Measurements from ENCODE around the gene CFAP77. TPM values are rescaled to one million over a fixed set of nuclear protein-coding genes. Genes with fewer than 3 reads are reported as not detected.
"Not testable (repeated sequence)": the region's sequence is repeated elsewhere in the genome, so short reads cannot be mapped to it uniquely, and the experiment has no call there.

Gene CFAP77
- 0.83 TPM for polyA plus RNA-seq (ENCODE audit: insufficient read length)
- long read RNA-seq, donor 1, result 0 reads
- long read RNA-seq, donor 2, result 0 reads
- long read RNA-seq, donor 3, result 0 reads
- long read RNA-seq, donor 4, result 0 reads
- long read RNA-seq, donor 5, result 0 reads
- long read RNA-seq, donor 6, result 0 reads
- long read RNA-seq, donor 7, partial matches to known transcripts, result 0 of 1 reads
- long read RNA-seq, donor 7, other reads (novel, unspliced or antisense), result 0 of 1 reads
- long read RNA-seq, donor 8, result 0 reads

DNA sequence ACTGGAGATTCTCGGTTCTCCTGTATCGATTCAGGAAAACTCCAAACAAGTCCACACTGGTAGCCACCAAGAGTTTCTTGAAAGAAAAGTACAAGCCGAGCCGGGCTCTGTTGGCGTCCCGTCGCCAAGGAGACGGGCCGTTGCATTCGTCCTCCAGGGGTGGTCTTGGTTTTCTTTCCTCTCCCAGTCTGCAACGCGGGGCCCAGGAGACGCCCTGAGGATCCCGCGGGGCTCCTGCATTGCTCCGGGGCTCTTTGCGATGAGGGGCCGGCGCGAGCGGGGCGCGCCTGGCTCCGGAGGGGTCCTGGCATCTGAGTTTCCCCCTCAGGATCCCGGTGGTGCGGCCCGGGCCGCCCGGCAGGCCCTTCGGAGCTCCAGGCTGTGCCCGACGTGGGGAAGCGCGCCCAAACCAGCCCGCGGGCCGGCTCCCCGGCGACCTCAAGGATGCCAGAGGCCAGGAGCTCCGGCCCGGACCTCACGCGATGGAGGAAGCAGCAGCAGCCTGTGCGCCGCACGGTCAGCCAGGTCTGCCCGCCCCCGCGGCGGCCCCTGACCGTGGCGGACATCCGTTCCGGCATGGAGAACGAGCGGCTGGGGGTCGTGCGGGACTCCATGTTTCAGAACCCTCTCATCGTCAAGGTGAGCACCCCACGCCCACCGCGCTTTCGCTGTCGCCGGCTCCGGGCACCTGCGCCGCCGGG lies at the start of gene CFAP77:
Gene CFAP77 (plus strand): TSS at position 384 of the 701 bp plus-strand sequence. CDS start 61 bp downstream, at position 445.
- DNase-seq, result peak; percentile 53

DNA sequence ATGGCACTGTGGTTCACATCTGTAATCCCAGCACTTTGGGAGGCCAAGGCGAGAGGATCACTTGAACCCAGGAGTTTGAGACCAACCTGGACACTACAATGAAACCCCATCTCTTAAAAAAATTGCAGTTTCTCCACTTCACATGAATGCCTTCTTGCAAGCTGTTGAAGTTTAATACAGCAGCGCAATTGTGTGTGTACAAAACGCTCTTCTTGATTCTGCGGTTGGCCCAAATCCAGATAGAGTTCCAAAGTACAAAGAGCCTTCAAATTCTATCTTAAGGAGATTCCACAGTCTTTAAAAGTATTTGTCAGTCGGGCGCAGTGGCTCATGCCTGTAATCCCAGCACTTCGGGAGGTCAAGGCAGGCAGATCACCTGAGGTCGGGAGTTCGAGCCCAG lies 45.9 kb upstream of the CFAP77 start:
- no peak for DNase-seq

DNA sequence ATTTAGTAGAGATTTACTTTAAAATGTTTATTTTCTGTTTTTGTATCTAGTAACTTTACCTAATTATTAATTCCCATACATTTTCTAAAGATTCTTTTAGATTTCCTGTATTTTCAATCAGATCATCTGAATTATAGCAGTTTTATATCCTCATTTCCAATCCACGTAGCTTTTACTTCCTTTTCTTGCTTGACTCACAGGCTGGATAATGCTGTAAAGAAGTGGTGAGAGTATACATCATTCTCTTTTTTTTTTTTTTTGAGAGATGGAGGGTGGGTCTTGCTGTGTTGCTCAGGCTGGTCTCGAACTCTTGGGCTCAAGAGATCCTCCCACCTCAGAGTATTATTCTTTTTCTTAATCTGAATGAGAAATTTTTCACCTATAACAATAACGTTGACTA lies 44.0 kb upstream of the CFAP77 start:
- DNase-seq, result no peak

DNA sequence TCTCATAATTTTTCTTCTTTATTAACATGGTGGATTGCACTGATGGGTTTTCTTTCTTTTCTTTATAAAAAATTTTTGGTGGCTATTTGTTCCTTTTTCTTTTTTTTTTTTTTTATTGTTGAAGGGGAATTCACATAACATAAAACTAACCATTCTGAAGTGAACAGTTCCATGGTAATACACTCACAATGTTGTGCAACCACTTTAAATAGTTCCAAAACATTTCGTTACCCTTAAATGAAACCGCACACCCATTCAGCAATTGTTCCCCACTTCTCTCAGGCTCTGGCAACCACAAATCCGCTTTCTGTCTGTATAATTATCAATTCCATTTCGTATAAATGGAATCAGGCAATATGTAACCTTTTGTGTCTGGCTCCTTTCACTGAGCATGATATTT lies 43.5 kb upstream of the CFAP77 start:
- no peak for DNase-seq

DNA sequence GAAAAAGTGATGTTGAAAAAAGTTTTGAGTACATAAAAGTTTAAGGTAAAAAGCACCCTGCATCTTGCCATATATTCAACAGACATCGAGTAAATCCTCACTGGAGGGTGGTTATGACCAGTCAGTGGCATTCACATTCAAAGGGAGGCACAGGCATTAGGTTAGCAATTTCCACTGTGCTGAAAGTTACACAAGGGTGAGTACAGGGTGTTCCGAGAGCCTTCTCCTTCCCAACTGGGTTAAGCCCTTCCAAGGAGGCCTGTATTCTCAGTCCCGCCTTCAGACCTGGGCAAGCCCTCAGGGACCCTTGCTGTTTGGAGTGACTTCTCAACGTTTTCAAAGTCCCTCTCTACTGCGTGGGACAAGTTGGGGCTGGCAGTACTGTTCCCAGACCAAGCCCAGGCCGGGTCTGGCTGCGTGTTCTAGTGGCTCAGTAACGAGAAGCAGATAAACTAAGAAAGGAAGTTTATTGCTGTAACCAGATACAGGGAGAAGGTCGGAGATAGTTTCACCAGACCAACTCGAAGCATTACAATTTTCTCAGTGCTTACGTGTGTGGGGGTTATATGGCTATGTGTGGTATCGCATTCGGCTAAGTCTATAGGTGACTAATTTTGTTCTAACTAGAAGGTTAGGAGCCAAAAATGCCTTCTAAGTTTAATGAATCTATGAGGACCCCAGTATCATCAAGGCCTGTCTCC lies 42.2 kb upstream of the CFAP77 start:
- no peak for DNase-seq

DNA sequence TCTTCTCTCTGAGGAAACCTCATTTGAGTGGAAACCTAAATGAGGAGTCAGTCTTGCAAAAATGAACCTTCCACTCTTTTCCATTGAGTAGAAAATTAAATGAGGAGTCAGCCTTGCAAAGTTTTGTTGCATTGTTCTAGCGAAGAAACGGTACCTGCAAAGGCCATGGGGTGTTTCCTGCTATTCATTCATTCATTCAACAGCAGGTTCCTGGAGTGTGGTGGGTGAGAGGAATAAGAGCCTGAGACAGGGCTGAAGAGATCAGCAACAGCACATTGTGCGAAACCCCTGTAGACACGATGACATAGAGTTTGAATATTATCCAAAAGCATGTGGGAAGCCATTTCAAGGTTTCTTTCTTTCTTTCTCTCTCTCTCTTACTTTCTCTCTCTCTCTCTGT lies 40.6 kb upstream of the CFAP77 start:
- no peak for DNase-seq

DNA sequence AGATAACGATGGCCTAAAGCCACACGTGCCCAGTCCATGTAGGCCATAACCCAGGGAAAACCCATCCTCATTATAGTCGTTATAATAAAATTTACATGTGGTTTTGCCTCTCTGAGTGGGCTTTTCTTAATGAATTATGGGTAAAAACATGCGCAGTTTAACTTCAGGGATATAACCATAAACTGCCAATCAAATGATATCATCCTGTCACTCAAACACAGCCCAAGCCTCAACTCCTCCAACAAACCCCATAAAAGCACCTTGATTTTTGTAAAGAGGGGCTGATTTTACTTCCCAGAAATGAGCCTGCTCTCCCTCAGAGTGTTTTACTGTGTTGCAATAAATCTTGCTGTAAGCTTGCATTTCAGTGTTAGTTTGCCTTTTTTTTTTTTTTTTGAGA lies 39.4 kb upstream of the CFAP77 start:
- no peak for DNase-seq

DNA sequence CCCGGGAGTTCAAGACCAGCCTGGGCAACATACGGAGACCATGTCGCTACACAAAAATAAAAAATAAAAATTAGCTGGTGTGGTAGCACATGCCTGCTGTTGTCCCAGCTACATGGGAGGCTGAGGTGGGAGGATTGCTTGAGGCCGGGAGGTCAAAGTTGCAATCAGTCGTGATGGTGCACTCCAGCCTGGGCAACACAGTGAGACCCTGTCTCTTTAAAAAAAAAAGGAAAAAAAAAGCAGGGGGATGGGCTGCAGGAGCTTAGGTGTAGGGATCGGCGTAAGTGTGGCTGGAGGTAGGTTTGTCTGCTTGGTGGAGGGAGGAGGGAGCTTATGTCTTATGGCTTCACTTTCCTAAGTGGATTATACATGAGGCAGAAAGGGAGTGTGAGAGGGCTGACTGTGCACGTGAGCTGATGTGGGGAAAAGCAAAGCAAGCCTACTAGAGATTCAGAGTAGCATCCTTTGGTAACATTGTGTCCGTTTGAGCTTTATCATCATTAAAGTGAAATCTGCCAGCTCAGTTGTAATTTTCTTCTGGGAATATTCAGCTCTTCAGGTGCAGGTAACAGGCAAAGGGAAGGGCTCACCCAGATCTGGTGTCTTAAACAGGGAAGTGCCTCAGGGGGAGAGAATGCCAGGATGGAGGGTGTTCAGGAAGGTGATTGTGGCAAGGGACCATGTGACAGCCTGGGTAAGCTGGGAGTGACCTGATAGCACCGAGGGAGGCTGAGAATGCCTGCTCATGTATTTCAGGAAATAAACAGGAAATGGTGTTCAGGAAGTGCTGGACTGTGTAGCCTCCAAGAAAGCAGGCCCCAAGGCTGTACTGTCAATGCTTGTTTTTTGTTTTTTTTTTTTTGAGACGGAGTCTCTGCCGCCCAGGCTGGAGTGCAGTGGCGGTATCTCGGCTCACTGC lies 37.6 kb upstream of the CFAP77 start:
- no peak for DNase-seq

DNA sequence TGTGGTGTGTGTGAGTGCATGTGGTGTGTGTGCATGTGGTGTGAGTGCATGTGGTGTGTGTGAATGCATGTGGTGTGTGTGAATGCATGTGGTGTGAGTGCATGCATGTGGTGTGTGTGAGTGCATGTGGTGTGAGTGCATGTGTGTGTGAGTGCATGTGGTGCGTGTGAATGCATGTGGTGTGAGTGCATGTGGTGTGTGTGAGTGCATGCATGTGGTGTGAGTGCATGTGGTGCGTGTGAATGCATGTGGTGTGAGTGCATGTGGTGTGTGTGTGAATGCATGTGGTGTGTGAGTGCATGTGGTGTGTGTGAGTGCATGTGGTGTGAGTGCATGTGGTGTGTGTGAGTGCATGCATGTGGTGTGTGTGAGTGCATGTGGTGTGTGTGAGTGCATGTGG lies 32.2 kb upstream of the CFAP77 start:
- not testable (repeated sequence) for DNase-seq

DNA sequence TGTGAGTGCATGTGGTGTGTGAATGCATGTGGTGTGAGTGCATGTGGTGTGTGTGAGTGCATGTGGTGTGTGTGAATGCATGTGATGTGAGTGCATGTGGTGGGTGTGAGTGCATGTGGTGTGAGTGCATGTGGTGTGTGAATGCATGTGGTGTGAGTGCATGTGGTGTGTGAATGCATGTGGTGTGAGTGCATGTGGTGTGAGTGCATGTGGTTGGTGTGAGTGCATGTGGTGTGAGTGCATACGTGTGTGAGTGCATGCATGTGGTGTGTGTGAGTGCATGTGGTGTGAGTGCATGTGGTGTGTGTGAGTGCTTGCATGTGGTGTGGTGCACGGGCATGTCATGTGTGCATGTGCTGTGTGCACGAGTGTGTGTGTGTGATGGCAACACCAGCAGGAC lies 31.6 kb upstream of the CFAP77 start:
- DNase-seq, result not testable (repeated sequence)

DNA sequence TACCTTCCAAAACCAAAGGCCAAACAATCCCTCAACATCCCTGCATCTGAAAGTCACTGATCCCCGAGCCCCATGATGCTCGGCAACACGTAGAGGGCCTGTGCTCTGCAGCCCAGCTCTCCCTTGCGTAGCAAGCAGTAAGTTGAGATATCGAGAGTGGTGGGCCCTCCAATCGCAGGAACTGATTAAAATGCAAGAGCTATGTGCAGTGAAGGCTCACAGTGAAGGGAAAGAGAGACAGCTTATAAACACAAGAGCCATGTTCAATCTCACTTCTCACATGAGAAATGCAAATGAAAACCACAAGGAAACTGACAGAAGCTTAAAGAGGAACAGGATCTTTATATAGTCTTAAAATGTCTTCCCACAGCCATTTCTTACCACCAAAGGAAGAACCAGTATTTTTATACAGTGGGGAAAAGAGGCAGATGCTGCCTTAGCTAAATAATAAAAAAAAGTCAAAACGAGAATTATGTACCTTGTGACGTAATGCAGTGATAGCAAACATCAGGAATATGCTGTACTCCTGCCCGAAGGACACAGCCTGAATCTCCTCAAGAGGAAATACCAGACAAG lies 28.0 kb upstream of the CFAP77 start:
- no peak for DNase-seq

DNA sequence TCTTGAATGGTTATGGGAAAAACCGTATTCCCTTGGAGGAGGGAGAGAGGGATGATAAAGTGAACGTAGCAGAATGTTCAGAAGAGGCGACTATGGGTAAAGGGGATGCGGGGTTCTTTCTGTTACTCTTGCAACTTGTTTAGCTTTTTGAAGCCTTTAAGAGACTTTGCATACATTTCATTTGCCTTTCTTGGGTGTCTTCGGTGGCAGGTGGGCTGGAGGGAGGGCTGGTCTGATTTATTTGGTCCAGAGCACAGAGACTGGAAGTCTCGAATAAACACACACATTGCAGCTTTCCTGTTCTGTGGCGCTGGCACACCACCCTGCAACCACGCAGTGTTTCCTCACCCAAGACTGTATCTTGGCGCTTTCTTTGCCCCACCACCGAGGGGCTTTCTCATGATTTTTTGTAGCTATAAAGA lies 26.5 kb upstream of the CFAP77 start:
- no peak for DNase-seq

DNA sequence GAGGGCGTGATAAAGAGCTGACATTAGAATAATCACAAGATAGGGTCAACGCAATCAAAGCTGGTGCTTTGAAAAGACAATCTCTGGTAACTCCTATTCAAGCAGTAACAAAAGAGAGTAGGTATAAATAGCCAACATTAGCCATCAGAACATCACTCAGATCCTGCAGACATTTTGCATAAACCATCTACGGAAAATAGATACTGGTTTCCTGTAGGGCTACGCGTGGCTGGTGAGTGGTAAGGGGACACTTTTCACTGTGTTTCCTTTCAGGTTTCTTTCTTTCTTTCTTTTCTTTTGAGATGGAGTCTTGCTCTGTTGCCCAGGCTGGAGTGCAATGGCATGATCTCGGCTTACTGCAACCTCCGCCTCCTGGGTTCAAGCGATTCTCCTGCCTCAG lies 25.6 kb upstream of the CFAP77 start:
- DNase-seq, result no peak

DNA sequence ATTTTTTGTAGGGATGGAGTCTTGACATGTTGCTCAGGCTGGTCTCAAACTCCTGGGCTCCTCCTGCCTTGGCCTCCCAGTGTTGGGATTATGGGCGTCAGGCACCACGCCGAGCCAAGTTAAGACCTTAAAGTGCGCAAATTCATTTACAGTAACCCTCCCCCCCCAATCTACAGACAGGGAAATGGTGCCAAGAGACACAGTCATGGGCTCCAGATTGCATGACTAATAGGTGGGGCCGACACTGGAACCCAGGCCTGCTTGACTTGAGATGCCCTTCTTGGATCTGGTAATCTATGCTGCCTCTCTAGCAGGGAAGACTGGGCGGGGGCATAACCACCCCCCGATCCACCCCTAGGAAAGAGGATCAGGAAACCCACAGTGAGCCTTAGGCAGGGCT lies 22.9 kb upstream of the CFAP77 start:
- no peak for DNase-seq

DNA sequence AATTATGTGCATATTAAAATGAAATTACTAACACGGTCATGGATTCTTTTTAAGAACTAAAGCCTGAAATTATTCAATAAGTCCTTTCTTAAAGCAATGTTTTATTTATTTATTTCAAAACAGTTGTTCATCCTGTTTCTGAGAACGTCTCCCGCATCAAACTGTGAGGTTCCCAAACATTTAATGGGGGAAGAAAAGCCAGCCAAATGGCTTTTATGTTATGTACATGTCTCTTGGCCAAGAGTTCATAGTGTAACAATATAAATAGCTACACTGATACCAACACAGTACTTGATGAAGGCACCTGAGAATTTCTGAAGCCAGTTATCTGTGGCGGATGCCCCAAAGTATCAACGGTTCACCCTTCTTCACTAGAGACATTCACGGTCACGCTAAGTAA lies 19.0 kb upstream of the CFAP77 start:
- DNase-seq, result no peak

DNA sequence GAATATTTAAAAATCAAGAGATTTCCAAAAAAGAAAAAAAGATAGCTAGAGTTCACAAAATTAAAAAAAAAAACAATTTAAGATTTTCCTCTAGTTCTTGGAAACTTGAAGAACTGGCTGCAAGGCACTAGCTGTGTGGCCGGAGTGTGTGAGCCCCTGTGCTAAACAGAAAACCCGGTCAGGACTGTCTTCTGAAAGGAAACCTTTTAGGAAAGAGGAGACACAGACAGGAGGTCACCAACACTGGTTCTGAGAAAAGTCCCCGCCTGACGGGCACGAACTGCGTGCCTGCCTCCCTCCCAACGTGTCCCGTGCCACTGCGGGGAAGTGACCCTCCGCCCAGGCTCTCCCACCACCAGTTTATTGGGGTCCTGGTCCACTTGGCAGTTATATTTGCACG lies 18.6 kb upstream of the CFAP77 start:
- DNase-seq, result no peak

DNA sequence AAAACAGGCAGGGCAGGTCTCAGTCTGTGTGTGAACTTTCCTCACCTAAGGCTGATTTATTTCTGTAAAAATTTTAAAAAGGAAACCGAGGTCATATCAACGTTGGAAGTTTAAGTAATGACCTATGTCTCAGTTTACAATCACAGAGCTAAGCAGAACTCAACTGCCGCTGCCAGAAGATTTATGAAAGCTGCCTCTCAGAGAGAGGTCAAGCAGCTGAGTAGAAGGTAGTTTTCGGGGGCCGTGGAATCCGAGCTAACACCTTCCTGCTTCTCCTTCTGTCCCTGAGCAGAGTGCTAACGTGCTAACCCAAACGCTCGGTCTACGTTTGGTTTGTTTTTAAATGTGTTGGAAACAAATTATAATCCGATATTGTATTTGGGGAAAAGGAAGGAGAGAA lies 14.5 kb upstream of the CFAP77 start:
- no peak for DNase-seq

DNA sequence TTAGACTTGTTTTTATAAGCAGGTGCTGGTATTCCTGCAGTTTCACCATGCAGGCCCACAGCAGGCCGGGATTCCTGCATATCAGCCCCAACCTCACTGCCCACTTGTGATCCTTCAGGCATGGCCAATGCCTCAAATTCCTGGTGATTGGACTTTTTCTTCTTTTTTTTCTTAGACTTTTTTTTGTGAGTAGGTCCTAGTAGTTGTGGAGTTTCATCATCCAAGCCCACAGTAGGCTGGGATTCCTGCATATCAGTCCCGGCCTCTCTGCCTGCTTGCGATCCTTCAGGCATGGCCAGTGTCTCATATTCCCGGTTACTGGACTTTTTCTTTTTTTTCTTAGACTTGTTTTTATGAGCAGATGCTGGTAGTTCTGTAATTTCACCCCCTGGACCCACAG lies 8.2 kb upstream of the CFAP77 start:
- DNase-seq, result peak; percentile 42

DNA sequence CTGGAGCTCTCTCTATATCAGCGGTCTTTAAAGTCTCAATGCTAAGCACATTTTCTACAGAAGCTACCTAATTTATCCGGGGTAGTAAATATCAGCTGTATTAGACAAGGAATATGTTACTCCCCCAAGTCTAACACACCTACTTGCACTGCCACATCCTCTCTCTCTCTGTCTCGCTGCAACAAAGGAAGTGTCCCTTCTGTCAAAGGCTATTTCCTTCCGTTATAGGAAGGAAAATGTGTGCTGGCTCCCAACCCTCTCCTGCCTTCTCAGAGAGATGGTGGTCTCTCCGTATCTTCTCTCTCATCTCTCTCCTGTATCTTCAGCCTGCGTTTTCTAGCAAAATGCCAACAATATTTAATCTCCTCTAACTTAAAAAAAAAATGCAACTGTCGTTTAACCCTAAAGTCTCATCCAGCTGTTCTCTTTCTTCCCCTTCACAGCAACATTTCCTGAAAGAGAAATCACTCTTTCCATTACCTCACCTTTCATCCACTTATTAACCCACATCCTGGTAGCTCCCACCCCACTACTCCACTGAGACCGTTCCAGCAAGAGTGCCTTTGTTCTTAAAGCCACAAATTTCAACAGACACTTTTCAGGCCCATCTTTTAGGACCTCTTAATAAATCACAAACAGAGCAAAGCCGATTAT lies 5.7 kb upstream of the CFAP77 start:
- DNase-seq, result no peak

DNA sequence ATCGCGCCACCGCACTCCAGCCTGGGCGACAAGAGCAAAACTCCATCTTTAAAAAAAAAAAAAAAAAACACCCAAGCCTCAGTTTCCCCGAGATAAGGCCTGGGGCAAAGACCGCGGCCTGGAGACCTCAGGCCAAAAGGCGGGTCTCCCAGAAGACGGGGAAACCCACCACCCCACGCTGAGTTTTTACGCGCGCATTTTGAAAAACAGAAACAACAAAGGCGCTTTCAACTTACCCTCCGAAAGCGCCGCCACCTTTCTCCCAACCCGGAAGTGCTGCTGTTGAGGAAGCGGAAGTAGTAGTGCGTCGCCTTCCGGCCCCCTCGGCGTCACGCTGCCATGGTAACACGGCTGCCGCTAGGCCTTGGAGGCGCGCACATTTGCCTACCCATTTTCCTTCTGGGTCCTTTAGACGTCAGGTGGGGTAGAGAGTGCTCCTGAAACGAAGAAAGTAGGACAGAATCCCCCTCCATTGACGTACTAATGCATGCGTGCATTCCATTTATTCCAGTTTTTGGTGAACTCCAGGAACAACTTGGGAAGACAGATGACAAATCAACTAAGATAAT lies 3.4 kb upstream of the CFAP77 start, which contains the start of gene TTF1:
Gene TTF1 (minus strand): TSS at position 287 of the 569 bp plus-strand sequence. CDS start 4,019 bp downstream, outside the sequence.
- peak; percentile 86 for DNase-seq

DNA sequence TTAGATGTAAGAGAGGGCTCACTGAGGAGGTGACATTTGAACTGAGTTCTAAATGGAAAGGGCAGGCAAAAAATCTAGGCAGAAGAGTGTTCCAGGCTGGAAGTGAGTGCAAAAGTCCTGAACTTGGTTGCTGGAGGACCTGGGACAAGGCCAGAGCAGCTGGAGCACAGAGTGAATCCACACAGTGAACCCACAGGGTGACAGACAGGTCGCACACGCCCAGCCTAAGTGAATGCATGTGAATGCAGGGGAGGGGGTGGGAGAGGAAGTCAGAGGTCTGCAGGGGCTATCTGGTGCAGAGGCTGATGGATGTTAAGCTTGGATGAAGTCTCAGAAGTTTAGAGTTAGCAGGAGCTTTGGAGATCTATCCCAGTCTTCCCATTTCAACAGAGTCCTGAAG lies 2.8 kb upstream of the CFAP77 start:
- DNase-seq, result no peak
